Upper lobe of left lung (tissue), 4 donors: ENCODE measurements around the gene CYP2F1.

Source experiments
- POLR2A ChIP-seq, 4 donors: fragments of 450-650 bp; IDR thresholded peaks; one replicate each; pipeline ENCODE4 v1.5.1; 2016 to 2017; ENCODE audit warnings: antibody characterized with exemption in 4 of 4, mild to moderate bottlenecking in 2 of 4
- POLR2AphosphoS5 ChIP-seq, 2 donors: sonication (generic); formaldehyde crosslinking; IDR thresholded peaks; one replicate each; pipeline ENCODE4 v1.5.1; 2017; ENCODE audit warnings: antibody characterized with exemption in 2 of 2
- TF ChIP-seq, protein P1 (sequence below), 6 experiments: fragments of 450-650 bp in 4 of 6; fragments of 200-600 bp in 2 of 6; sonication (generic) in 2 of 6; IDR thresholded peaks; one replicate each; pipeline ENCODE4 v1.5.1; 2016 to 2019; ENCODE audit warnings: antibody characterized with exemption in 6 of 6

DNA sequence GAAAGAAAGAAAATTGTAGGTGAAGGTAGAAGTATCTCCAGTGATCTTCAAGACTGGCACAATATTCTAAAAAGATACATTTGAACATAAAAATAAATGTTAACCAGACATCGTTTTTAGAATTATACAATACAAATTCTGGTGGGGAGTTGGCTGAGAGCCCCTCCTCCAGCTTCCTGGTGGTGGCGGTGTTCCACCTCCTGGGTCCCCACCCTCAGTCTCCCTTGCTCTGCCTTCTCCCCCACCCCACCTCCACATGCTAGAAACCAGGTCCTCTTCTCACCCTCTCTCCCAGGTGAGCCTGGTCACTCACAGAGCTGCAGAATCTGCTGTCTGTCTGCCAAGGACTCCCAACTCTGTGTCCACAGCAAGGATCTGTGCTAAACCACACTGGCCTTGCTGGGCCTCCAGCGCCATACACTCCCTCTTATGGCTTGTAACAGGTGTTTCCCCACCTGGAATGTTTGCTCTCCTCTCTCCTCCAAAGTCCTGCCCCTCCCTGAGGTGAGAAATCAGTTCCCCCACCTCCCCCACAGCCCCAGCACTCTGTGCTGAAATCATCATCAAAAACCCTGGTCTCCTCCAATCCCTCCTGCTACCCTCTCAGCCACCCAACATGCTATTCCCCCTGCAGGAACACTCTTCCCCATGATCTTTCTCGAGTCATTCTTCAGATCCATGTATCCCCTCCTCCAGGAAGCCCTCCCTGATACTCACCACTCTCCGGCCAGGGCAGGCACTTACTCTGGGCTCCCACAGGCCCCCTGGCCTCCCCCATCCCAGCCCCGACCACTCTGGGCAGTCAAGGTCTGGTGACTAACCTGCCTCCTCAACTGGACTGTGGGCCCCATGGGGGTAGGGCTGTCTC lies 58.3 kb downstream of the CYP2F1 start:
- TF ChIP-seq, protein P1, sequence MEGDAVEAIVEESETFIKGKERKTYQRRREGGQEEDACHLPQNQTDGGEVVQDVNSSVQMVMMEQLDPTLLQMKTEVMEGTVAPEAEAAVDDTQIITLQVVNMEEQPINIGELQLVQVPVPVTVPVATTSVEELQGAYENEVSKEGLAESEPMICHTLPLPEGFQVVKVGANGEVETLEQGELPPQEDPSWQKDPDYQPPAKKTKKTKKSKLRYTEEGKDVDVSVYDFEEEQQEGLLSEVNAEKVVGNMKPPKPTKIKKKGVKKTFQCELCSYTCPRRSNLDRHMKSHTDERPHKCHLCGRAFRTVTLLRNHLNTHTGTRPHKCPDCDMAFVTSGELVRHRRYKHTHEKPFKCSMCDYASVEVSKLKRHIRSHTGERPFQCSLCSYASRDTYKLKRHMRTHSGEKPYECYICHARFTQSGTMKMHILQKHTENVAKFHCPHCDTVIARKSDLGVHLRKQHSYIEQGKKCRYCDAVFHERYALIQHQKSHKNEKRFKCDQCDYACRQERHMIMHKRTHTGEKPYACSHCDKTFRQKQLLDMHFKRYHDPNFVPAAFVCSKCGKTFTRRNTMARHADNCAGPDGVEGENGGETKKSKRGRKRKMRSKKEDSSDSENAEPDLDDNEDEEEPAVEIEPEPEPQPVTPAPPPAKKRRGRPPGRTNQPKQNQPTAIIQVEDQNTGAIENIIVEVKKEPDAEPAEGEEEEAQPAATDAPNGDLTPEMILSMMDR (IDR thresholded peaks at IDR 0.05) = no peak
- TF ChIP-seq POLR2AphosphoS5 (IDR thresholded peaks at IDR 0.05) (no peak), POLR2A (IDR thresholded peaks at IDR 0.05) (no peak)
